ENCODE results near the gene ACACA. TPM values are rescaled to one million over a fixed set of nuclear protein-coding genes. Genes with fewer than 3 reads are reported as not detected.
"Not testable (repeated sequence)": the region's sequence is repeated elsewhere in the genome, so short reads cannot be mapped to it uniquely, and the experiment has no call there.

ACACA gene
- polyA plus RNA-seq, 1 donor: 19.3 TPM

- no peak for DNase-seq
Measured at GRCh38 chr17:37168731-37169353, 237.8 kb downstream of the ACACA start.

DNA sequence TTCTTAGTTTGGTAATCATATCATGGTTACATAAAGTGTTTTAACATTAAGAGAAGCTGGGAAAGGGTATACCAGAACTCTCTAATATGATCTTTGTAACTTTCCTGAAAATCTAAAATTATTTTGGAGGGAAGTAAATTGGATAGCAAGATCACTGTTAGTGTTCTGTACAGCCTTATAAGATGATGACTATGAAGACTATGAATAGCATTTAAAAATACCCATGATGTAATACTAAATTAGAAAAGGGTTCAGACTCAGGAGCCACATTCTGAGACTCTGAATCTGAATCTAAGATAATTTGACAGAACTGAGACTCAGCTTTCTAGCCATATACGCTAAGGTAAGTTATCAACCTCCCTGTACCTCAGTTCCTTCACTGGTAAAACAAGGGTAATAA lies 238.9 kb downstream of the ACACA start:
- DNase-seq: no peak

DNA sequence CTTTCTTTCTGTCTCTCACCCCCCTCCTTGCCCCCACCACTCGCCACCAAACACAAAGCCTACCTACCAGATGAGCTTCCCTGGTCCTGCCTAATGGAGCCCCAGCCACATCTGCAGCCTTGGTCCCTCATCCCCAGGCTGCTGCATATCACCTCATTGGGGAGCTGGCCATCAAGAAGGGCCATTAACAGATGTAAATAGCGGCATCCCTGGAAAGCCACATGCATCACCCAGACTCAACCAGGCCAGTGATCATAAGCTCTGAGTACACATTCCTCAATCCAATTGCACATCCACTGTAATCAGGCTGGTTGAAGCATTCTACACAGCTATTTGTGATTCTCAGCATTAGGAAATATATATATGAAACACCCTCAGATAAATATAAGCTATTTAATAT lies 242.6 kb downstream of the ACACA start:
- no peak for DNase-seq

DNA sequence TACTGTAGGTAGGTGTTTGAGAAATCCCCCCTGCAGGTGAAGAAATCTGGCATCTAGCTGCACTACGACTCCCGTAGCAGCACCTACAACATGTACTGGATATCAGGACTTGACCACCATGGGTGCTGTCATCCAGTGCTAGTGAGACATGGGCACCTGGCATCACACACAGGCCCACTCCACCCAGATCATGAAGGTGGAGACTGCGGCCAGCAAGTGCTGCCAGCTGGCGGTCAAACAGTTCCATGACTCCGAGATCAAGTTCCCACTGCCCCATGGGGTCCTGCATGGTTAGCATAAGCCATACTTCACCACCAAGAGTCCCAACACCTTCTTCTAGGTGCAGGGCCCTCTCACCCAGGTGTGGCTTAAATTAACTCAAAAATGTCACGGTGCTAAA lies 243.8 kb downstream of the ACACA start:
- DNase-seq: no peak

GRCh38 chr17:37160944-37161343 lies 245.7 kb downstream of the ACACA start:
- DNase-seq: no peak

DNA sequence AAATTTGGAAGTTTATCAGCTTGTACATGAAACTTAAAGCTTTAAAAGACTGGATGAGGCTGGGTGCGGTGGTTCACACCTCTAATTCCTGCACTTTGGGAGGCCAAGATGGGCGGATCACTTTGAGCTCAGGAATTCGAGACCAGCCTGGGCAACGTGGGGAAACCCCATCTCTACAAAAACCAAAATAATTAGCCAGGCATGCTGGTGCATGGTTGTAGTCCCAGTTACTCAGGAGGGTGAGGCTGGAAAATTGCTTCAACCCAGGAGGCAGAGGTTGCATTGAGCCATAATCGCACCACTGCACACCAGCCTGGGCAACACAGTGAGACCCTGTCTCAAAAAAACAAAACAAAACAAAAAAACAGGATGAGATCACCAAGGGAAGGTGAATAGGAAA lies 248.3 kb downstream of the ACACA start:
- no peak for DNase-seq

- DNase-seq: peak; percentile 78
Measured at GRCh38 chr17:37148156-37148555, 258.5 kb downstream of the ACACA start.

DNA sequence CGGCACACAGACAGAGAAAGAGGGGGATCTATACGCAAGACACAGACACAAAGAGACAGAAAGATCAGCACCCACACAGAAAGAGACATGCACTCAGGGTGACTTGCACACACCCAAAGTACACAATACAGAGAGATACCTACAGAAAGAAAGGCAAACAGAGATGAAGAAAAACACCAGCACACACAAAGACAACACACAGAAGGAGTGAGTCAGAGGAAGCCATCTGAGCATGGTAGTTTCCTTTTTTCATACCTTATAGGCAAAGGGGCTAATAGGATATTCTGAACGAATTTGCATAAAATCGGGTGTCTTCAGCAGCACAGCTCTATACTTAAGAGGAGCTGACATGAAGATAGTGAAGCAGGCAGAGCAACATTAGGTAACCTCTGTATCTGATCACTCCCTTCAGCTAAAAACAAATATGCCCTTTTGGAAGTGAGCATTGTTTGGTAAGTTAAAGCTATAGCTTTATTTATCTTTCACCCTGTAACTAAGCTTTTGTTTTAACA lies 259.3 kb downstream of the ACACA start:
- DNase-seq: no peak

DNA sequence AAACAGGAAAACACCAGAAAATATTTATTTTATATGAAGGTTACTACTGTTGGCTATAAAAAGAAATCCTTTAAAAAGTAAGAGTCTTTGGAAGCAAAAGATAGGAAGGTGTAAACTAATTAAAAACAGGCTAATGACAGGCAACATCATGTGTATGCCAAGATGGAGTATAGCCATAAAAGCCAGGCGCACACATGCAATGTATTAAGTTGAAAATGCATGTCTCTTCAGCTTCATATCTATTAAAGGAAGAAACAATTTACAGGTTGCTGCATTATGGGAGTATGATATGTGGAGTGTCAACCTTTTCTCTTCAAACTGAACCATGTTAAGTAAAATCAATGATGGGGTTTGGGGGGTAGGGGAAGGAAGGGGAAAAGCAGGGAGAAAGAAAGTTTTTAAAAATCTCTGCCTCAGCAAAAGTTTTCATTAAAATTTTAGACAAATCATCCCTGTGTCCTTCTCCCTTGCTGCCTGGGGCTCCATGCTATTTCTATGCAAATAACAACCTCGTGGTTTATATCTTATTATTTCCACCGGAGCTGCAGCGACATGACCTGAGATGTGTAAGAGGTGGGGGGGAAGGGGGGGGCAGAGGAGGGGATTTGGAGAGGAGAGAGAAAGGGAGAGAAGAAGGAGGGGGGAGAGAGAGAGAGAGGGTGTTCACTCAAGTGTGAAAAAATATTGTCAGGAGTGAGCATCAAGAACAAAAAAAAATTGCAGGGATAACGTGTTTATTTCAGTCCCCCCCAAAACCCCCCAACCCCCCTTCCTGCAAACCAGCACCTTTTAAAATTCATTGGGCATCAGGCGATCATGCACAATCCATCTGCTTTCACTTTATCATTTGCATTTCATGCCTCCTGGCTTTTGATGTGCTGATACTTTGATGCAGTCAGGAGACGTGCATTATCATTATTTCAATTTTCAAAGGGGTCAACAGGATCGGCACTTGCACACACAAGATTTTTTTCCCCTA lies 260.3 kb downstream of the ACACA start:
- no peak for DNase-seq

GRCh38 chr17:37144075-37144701 lies 262.4 kb downstream of the ACACA start:
- no peak for DNase-seq

- DNase-seq: not testable (repeated sequence)
Measured at GRCh38 chr17:37143558-37143957, 263.1 kb downstream of the ACACA start.

DNA sequence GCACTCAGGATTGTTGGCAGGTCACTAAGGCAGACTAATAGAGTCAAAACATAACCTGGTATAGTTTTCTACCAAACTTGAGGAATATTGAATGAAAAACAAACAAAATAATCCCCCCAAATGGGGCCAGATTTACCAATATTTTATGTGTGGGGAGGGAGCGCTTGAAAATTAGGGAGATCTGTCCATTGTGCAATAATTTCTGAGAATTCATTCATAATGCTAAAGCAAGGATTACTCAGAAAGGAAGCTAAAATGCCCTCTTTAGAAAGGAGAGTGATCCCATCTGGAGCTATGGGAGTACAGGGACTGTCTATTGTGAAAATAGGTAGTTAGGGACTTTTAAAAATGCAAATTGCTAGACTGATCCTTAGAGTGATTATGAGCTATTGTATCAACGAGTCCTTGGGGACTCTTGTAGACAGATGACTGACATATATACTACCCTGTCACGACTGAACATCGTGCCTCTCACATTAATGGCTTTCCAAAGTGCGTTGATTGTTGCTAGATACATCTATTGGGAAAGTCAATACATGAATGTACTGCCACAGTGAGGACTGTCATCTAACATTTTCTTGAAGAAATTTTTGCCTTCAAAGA lies 264.2 kb downstream of the ACACA start:
- no peak for DNase-seq

- no peak for DNase-seq
Measured at GRCh38 chr17:37138571-37139120, 268.0 kb downstream of the ACACA start.

DNA sequence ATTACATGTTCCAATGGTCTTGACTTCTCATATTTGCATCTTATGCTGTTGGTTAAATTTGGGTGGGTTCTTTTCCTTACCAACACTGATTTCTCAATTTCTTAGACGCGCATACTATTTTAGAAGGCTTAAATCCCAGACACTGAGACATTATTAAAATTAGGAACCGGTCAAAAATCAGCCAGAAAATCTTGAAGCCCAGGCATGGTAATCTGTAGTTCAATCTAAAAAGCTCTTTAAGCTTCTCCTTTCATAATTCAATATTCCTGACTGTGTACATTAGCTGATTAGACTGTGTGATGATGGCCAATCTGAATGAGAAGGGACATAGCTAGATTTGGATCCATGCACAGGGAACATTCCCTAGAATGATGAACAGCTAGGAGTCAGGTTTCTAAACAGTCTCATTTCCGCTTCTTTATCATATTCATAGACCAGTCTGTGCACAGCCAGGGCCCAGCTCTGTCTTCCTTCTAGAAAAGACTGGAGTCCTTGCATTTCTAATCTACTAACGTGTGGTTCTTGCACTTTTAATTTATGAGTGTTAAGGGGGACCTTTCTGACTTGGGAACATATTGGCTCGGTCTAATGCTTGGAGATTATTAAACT lies 268.6 kb downstream of the ACACA start:
- no peak for DNase-seq

DNA sequence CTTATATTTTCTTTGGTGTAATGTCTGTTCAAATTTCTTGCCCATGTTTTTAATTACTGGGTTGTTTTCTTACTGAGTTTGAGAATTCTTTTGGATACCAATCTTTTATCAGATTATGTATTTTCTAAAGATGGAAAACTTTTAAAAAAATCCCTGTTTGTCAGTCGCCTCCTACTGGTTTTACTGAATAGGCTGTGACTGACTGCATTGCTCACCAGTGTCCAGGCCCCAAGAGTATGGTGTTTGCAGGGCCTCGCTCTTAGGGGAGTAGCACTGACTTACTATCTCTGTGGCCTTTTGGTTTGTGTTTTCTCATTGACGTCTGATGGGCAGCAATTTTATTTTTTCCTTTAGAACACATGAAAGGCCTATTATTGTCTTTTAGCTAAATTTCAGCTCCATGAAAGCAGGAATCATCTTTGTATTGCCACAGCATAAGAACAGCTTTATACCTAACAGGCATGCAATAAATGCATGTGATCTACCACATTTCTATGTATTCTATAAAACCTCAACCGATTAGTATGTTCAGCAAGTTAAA lies 269.5 kb downstream of the ACACA start:
- DNase-seq: no peak

DNA sequence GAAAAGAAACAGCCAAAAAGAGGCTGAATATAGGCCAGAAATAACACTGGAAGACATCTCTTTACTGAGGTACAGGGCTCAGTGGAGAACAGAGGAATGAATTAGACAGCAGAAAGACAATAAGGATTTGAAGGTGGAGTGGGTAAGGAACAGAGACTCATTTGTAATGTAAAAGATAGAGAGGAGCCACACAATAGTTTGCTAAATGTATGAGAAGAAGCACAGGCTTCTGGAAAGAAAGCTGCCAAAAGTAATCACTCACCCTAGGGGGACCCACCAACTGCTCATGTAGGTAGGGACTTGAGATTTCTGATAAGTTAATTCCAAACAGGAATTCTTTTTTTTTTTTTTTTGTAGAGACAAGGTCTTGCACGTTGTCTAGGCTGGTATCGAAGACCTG lies 271.1 kb downstream of the ACACA start:
- no peak for DNase-seq

DNA sequence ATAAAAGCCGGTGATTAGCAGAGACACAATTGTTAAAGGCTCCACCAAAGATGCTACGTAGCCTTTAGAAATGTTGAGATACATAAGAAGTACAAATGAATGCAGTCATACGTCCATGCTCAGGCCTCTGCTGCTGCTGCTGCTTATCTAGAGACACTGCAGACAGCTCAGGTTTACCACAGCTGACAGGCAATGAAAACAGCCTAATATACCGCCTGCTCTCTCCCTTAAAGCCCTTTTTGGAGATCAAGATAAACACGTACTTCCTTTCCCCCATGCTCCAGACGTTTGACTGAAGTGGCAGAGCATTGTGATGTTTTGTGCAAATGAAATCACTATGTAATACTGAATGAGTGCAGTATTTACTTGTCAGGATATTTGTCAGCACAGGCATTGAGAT lies 272.6 kb downstream of the ACACA start:
- no peak for DNase-seq

GRCh38 chr17:37133136-37133535 lies 273.5 kb downstream of the ACACA start:
- no peak for DNase-seq

- DNase-seq: no peak
Measured at GRCh38 chr17:37131669-37132611, 274.7 kb downstream of the ACACA start.

GRCh38 chr17:37130984-37131446 lies 275.6 kb downstream of the ACACA start:
- DNase-seq: no peak

GRCh38 chr17:37124821-37125173 lies 281.8 kb downstream of the ACACA start:
- no peak for DNase-seq
